Ammon's horn (tissue), 1 donor: ENCODE measurements around the gene SARM1.

ENCODE experiments used
- DNase-seq: peaks from one replicate; pipeline ENCODE4 v3.0.0-alpha.2; 2016; ENCODE audit warnings: low spot score

Gene SARM1

GRCh38 chr17:28368915-28369683 is 2.4 kb upstream of the SARM1 start:
- no peak for DNase-seq

DNA sequence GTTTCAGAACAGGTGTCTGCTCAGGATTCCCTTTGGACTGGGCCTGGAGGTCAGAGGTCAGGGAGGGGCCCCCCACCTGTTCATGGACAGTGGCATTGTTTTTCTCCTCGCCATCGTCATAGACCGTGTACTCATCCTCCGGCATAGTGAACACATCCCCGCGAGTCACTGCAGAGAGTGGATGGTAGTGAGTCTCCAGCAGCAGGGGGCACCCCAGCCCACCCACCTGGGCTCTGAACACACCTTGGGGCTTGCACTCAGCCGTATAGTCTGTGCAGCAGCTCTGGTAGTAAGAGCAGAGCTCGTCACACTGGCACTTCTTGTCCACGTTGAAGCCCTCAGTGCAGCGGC is 1.8 kb upstream of the SARM1 start:
- DNase-seq: no peak

DNA sequence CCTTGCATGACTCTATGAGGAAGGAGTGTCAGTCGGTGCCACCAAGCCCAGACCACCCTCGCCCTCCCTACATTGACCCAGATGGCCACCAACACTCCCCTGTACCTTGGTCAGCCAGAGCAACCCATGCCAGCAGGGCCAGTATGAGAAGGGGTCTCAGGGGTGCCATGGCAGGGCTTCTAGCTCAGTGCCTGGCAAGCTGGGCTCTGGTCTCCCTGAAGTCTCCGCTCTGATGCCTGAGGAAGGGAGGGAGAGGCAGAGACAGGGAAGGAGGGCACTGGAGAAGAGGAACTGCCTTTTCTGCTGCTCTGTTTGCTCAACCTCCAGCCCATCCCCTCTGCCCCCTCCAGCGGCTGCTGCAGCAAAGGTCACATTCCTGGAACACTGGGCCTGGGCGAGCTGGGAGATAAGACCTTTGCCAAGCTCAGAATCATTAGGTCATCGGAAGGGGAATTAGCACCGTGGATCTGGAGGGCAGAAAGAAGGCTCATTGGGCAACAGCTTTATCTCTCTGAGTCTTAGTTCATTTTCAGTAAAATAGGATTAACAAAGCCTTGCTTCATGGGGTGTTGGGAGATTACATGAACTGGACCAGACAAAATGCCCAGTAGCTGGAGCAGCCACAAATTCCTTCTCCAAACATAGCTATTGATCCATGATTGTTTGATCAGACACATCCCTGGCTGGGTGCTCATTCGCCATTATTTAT is 1.3 kb upstream of the SARM1 start, which contains the start of gene VTN:
VTN (minus strand) TSS at position 273 of the 709 bp plus-strand sequence; CDS start at position 169, 104 bp downstream.
- no peak for DNase-seq

- DNase-seq: no peak
These were observed 770 bp upstream of the SARM1 start for GRCh38 chr17:28370744-28371103.

DNA sequence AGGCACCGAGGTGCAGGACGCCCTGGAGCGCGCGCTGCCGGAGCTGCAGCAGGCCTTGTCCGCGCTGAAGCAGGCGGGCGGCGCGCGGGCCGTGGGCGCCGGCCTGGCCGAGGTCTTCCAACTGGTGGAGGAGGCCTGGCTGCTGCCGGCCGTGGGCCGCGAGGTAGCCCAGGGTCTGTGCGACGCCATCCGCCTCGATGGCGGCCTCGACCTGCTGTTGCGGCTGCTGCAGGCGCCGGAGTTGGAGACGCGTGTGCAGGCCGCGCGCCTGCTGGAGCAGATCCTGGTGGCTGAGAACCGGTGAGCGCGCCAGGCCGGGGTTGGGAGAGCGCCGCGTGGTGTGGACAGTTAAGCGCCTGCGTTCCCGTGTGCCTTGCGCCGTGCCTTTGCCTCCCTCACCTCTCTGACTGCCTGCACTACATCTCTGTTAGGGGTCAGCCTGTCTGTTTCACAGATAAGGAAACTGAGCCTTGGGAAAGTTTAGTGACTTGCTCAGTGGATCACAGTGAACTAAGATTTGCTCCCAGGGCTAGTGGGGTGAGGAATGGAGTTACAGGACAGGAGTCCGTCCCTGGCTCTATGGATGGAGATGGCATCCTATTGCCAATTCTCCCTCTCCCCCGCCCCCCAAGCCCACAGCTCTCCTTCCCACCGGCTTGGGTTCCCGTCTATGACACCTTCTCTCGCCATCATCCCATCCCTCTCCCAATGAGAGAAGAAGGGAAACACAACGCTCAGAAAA is 880 bp downstream of the SARM1 start:
- peak; percentile 52 for DNase-seq

DNA sequence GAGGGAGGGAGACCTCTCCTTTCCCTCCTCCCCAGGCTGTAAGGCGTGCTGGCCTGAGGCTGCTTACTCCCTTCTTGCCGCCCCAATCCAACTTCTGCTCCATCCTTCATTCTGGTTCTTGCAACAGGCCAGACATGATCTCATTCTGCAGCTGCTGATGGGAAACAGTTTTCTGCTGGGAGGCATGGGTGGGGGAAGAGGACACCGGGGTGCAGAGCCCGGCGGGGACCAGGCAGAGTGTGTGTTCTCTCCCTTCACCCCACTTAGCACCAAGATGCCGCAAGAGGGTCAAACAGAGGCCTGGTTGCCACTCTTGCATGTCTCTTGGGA is 1.4 kb downstream of the SARM1 start:
- DNase-seq: no peak

- DNase-seq: no peak
These were observed 8.6 kb downstream of the SARM1 start for GRCh38 chr17:28379814-28380801.

DNA sequence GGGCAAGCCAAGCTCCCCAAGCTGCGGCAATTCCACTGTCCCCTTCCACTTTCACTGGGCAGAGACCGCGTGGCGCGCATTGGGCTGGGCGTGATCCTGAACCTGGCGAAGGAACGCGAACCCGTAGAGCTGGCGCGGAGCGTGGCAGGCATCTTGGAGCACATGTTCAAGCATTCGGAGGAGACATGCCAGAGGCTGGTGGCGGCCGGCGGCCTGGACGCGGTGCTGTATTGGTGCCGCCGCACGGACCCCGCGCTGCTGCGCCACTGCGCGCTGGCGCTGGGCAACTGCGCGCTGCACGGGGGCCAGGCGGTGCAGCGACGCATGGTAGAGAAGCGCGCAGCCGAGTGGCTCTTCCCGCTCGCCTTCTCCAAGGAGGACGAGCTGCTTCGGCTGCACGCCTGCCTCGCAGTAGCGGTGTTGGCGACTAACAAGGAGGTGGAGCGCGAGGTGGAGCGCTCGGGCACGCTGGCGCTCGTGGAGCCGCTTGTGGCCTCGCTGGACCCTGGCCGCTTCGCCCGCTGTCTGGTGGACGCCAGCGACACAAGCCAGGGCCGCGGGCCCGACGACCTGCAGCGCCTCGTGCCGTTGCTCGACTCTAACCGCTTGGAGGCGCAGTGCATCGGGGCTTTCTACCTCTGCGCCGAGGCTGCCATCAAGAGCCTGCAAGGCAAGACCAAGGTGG is 9.8 kb downstream of the SARM1 start:
- peak; percentile 46 for DNase-seq

- DNase-seq: no peak
These were observed 13.0 kb downstream of the SARM1 start for GRCh38 chr17:28384281-28385036.

DNA sequence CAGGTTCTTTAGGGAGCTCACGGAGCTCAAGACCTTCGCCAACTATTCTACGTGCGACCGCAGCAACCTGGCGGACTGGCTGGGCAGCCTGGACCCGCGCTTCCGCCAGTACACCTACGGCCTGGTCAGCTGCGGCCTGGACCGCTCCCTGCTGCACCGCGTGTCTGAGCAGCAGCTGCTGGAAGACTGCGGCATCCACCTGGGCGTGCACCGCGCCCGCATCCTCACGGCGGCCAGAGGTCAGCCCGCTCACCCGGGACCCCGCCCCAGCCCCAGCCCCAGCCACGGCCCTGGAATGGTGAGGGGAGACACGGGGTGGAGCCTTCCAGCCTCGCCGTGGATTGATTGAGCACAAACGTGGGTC is 13.5 kb downstream of the SARM1 start:
- DNase-seq: no peak

- no peak for DNase-seq
These were observed 13.9 kb downstream of the SARM1 start for GRCh38 chr17:28385406-28385805.

DNA sequence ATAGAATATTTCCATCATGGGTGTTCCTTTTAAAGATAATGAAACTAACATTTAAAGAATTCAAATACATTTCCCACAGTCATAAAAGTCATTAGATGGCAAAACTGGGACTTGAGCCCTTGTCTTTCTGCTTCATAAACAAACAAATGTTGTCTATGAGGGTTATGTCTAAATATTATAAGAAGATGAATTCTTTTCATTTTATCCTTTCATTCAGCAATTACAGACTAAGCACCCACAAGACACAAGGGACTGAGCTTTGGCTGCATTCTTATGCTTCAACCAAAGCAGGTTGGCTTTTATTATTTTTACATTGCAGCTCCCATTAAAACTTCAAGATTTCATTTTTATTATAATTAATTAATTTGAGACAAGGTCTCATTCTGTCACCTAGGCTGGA is 14.9 kb downstream of the SARM1 start:
- DNase-seq: no peak

DNA sequence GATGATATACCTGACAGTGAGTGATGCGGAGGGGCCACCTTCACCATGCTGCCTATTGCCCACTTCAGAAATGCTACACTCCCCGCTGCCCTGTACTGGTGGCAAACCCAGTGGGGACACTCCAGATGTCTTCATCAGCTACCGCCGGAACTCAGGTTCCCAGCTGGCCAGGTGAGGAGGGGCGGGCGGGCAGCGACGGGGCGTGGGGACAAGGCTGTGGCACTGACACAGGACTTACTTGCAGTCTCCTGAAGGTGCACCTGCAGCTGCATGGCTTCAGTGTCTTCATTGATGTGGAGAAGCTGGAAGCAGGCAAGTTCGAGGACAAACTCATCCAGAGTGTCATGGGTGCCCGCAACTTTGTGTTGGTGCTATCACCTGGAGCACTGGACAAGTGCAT is 16.6 kb downstream of the SARM1 start:
- DNase-seq: no peak

- DNase-seq: no peak
These were observed 18.6 kb downstream of the SARM1 start for GRCh38 chr17:28390141-28390540.

- DNase-seq: no peak
These were observed 19.1 kb downstream of the SARM1 start for GRCh38 chr17:28390563-28390962.

GRCh38 chr17:28390984-28391383 is 19.5 kb downstream of the SARM1 start:
- DNase-seq: no peak

DNA sequence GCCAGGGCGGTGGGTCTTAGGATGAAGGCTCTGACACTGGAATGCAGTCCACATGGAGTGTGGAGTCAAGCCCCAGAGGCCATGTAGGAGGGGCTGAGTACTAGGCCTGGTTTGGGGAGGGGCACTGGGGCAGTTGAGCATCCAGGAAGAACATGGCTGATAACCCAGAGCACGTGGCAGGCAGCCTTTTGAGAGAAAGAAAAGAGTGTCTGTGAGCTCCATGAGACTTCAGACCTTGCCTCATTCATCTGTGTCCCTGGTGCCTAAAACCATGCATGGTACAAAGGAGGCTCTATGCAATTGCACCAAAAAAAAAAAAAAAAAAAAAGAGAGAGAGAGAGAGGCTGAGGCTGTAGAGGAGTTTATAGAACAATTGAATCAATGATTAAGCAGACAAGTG is 19.9 kb downstream of the SARM1 start:
- no peak for DNase-seq

- DNase-seq: no peak
These were observed 21.0 kb downstream of the SARM1 start for GRCh38 chr17:28392491-28392890.

GRCh38 chr17:28394337-28395116 is 23.0 kb downstream of the SARM1 start:
- DNase-seq: no peak

GRCh38 chr17:28395426-28395825 is 23.9 kb downstream of the SARM1 start:
- no peak for DNase-seq
